Spleen (tissue), 11 donors: ENCODE measurements around the gene DSTYK. TPM values are rescaled to one million over a fixed set of nuclear protein-coding genes. Genes with fewer than 3 reads are reported as not detected.

Experiments
- DNase-seq: peaks from one replicate; pipeline ENCODE4 v3.0.0-alpha.2; 2020
- H3K27ac ChIP-seq, 8 donors: fragments of 200-600 bp; sonication (generic) in 7 of 8; 1 replicate in 4 of 8; 2 replicates in 4 of 8; pipeline versions ENCODE4 v1.5.0 to v1.8.0; 2016 to 2021; ENCODE audit warnings: inconsistent platforms in 4 of 8, mild to moderate bottlenecking in 4 of 8, moderate library complexity in 1 of 8
- H3K27me3 ChIP-seq, 7 donors: fragments of 200-600 bp; sonication (generic) in 6 of 7; replicated peaks in 1 of 7; 1 replicate in 4 of 7; 2 replicates in 3 of 7; pipeline versions ENCODE4 v1.5.0 to v1.8.0; 2016 to 2021; ENCODE audit warnings: inconsistent platforms in 3 of 7, mild to moderate bottlenecking in 1 of 7
- H3K36me3 ChIP-seq, 6 donors: fragments of 200-600 bp; sonication (generic) in 5 of 6; 1 replicate in 4 of 6; 2 replicates in 2 of 6; pipeline versions ENCODE4 v1.5.0 to v1.8.0; 2016 to 2021; ENCODE audit warnings: inconsistent platforms in 2 of 6
- H3K4me1 ChIP-seq, 6 donors: fragments of 200-600 bp; sonication (generic) in 5 of 6; 1 replicate in 3 of 6; 2 replicates in 3 of 6; pipeline versions ENCODE4 v1.5.0 to v1.8.0; 2016 to 2021; ENCODE audit warnings: inconsistent platforms in 3 of 6
- H3K4me3 ChIP-seq, 8 donors: fragments of 200-600 bp; sonication (generic) in 7 of 8; 1 replicate in 4 of 8; 2 replicates in 4 of 8; pipeline versions ENCODE4 v1.5.0 to v1.8.0; 2016 to 2021; ENCODE audit warnings: inconsistent platforms in 4 of 8, mild to moderate bottlenecking in 4 of 8, moderate library complexity in 2 of 8
- H3K9me3 ChIP-seq, 8 donors: fragments of 200-600 bp; sonication (generic) in 7 of 8; 1 replicate in 4 of 8; 2 replicates in 4 of 8; pipeline versions ENCODE4 v1.5.0 to v1.8.0; 2016 to 2021; ENCODE audit warnings: inconsistent platforms in 4 of 8
- POLR2A ChIP-seq, 3 donors: fragments of 450-650 bp; IDR thresholded peaks; one replicate each; pipeline ENCODE4 v1.5.1; 2017; ENCODE audit warnings: antibody characterized with exemption in 3 of 3, mild to moderate bottlenecking in 1 of 3
- POLR2AphosphoS5 ChIP-seq, 3 donors: sonication (generic); formaldehyde crosslinking; IDR thresholded peaks; one replicate each; pipeline ENCODE4 v1.5.1; 2017; ENCODE audit warnings: antibody characterized with exemption in 3 of 3
- WGBS, 5 donors: extraction: QIAGEN DNeasy Blood & Tissue Kit in 3 of 5; methylation state at CpG; one replicate each; pipeline versions ENCODE4 v1.1.5 to v1.1.7; 2013 to 2018; 5-methylcytosine and 5-hydroxymethylcytosine counted together
- intact Hi-C: fragments of 100-400 bp; cut with DNase I; formaldehyde crosslinking; loops from one replicate; pipeline ENCODE4 v1.15.0; 2023; ENCODE audit warnings: low total_unique reads
- polyA plus RNA-seq, 3 donors: library from polyadenylated mRNA; stranded (reverse); fragments of 200-250 nt; gene quantifications; one replicate each; pipeline ENCODE4 v1.2.1, GENCODE V29; 2013
- total RNA-seq, 7 donors: library from RNA; depleted of rRNA in 3 of 7; stranded (reverse); fragments of >200 nt in 3 of 7; fragmentation: NEBNext Ultra II Directional in 4 of 7; extraction: Animal tissue kit (Norgen Biotek cat#: 25700) in 4 of 7; gene quantifications; one replicate each; pipeline versions ENCODE4 v1.1.0 to v1.2.1, GENCODE V29; 2016 to 2021
- TF ChIP-seq, protein P1 (sequence below), 11 experiments: fragments of 200-600 bp in 7 of 11; fragments of 450-650 bp in 4 of 11; sonication (generic) in 4 of 11; IDR thresholded peaks in 8 of 11; conservative IDR thresholded peaks in 3 of 11; 1 replicate in 7 of 11; 2 replicates in 4 of 11; pipeline versions ENCODE4 v1.4.0 to v1.8.0; 2016 to 2021; ENCODE audit warnings: antibody characterized with exemption in 11 of 11, inconsistent platforms in 4 of 11, mild to moderate bottlenecking in 1 of 11
- donor health status: healthy with polysubstance abuse.
- donor health status: DM: no; HTN: no; CAD: no; lungs with moderate emphysema.
- donor health status: DM: no; HTN: no; CAD: no.
- donor health status: Bipolar disorder and iron deficiency.
- donor health status: healthy.
- donor health status: DM: no; HTN: no; CAD: no.
- donor health status: DM: yes; HTN: yes; CAD: no.

The DSTYK gene
- total and polyA plus RNA-seq, 10 donors = 2.2 to 24.3 (median 16.1) TPM

DNA sequence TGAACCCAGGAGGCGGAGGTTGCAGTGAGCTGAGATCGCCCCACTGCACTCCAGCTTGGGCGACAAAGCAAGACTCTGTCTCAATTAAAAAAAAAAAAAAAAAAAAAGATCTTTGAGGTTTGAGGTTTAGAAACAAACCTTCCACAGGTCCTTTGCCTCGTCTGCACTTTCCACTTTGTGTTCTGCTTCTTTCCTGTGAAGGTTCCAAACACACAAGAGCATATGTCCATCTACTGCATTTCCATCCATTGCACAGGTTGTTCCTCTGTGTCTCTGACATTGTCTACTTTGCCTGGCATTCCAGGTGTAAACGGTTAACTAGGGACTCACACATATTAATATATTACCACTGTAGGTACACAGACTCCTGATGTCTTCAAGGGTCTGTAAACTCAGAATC lies 40.1 kb downstream of the DSTYK start:
- 53 to 71% (median 61%) methylated on average over 5 of the region's 5 CpGs for WGBS, 5 donors
- intact Hi-C loops = no loop called here
- Histone ChIP-seq H3K27me3 (no peaks in the 10 kb centered on the region), H3K36me3 (peaks cover 0 to 88% (median 27%) of the 10 kb centered on the region in 6 donors), H3K4me3 (no peak overlapping the region), H3K9me3 (no peaks in the 10 kb centered on the region), H3K4me1 (peaks cover 4 to 48% (median 21%) of the 10 kb centered on the region in 6 donors), H3K27ac (peak overlapping the region in 5 of 8 donors; percentile 48 to 75 (median 66))
- DNase-seq = no peak
- TF ChIP-seq POLR2A (IDR thresholded peaks at IDR 0.05) = no peak
- TF ChIP-seq, protein P1, sequence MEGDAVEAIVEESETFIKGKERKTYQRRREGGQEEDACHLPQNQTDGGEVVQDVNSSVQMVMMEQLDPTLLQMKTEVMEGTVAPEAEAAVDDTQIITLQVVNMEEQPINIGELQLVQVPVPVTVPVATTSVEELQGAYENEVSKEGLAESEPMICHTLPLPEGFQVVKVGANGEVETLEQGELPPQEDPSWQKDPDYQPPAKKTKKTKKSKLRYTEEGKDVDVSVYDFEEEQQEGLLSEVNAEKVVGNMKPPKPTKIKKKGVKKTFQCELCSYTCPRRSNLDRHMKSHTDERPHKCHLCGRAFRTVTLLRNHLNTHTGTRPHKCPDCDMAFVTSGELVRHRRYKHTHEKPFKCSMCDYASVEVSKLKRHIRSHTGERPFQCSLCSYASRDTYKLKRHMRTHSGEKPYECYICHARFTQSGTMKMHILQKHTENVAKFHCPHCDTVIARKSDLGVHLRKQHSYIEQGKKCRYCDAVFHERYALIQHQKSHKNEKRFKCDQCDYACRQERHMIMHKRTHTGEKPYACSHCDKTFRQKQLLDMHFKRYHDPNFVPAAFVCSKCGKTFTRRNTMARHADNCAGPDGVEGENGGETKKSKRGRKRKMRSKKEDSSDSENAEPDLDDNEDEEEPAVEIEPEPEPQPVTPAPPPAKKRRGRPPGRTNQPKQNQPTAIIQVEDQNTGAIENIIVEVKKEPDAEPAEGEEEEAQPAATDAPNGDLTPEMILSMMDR (IDR thresholded peaks at IDR 0.05 in 8 of 11, conservative IDR thresholded peaks at IDR 0.05 in 3 of 11) = no peak
- no peak for TF ChIP-seq POLR2AphosphoS5 (IDR thresholded peaks at IDR 0.05)

DNA sequence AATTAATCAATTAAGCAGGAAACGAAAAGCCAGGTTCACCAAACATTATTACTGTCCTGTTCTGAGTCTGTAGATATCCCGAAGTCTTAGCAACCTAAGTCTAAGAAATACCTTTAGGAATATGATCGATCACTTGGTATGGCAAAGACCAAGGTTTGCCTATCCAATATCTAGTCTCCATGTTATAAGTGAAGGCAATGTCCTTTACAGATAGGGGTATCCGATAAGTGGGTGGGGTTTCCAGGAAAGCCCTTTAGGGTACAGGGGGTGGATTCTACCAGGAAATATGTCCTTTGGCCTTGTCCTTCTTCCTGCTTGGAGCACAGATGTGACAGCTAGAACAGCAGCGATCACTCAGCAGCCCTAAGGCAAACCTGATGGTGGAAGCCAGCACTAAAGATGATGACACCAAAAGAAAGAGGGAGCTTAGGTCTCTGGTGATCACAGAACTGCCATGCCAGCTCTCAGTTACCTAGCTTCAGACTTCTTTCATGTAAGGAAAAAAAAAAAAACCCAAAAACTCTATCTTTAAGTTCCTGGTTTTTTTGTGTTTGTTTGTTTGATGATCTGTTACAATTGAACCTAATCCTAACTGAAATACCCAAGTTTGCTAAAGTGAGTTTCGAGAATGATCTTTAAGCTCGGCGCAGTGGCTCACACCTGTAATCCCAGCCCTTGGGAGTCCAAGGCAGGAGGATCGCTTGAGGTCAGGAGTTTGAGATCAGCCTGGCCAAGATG lies 40.8 kb downstream of the DSTYK start:
- WGBS, 5 donors = 75 to 84% (median 79%) methylated on average over 9 of the region's 9 CpGs
- intact Hi-C loops = no loop called here
- Histone ChIP-seq H3K27me3 (no peaks in the 10 kb centered on the region), H3K4me1 (peaks cover 3 to 44% (median 19%) of the 10 kb centered on the region in 6 donors), H3K9me3 (no peaks in the 10 kb centered on the region), H3K27ac (peak overlapping the region in 6 of 8 donors; percentile 26 to 75 (median 67)), H3K36me3 (peaks cover 0 to 88% (median 30%) of the 10 kb centered on the region in 6 donors), H3K4me3 (no peak overlapping the region)
- peak in 1 of 3 donors; percentile 61 for TF ChIP-seq POLR2AphosphoS5 (IDR thresholded peaks at IDR 0.05)
- no peak for TF ChIP-seq POLR2A (IDR thresholded peaks at IDR 0.05)
- TF ChIP-seq, protein P1 (IDR thresholded peaks at IDR 0.05 in 8 of 11, conservative IDR thresholded peaks at IDR 0.05 in 3 of 11) = no peak
- DNase-seq = no peak

DNA sequence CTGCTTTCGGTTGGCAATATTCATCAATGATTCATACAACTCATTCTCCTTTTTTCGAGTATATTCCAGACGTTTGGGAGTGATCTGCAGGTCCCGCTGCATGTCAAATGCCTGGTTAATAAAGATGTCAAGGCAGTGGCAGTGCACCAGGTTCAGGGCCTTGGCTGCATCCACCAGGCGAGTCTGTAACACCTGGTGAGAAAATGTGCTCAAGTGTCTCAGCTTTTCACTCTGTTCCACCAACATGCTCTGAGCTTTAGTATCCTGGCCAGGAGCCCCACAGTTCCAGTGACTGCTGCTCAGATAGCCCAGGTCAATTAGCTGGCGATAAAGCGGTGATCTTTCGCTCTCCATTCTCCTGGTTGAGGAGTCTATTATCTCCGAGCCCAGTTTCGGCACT lies 42.3 kb downstream of the DSTYK start:
- TF ChIP-seq POLR2A (IDR thresholded peaks at IDR 0.05) (no peak), POLR2AphosphoS5 (IDR thresholded peaks at IDR 0.05) (no peak)
- TF ChIP-seq, protein P1 (IDR thresholded peaks at IDR 0.05 in 8 of 11, conservative IDR thresholded peaks at IDR 0.05 in 3 of 11) = no peak
- no peak for DNase-seq
- intact Hi-C loops = no loop called here
- Histone ChIP-seq H3K27ac (peak overlapping the region in 6 of 8 donors; percentile 9 to 75 (median 67)), H3K4me1 (peaks cover 0 to 36% (median 14%) of the 10 kb centered on the region in 6 donors), H3K9me3 (no peaks in the 10 kb centered on the region), H3K36me3 (peaks cover 0 to 92% (median 36%) of the 10 kb centered on the region in 6 donors), H3K4me3 (no peak overlapping the region), H3K27me3 (no peaks in the 10 kb centered on the region)
- WGBS, 5 donors = 83 to 95% (median 86%) methylated on average over 10 of the region's 10 CpGs

DNA sequence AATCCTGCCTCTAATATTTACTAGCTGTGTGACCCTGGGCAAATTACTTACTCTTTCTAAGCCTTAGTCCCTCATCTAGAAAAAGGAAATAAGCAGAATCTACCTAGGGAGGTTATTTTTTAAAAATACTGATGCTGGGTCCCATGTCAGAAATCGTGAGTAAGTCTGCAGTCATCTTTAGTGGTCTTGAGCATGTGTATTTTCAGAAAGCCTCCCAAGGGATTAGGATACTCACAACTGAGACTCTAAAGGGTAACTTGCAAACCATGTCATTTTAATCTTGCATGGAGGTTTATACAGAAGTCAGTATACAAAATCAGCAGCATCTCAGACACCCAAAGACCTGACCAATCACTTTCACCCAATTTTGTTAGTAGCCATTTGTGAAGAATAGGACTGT lies 43.2 kb downstream of the DSTYK start:
- Histone ChIP-seq H3K9me3 (no peaks in the 10 kb centered on the region), H3K27me3 (no peaks in the 10 kb centered on the region), H3K27ac (no peak overlapping the region), H3K4me3 (no peak overlapping the region), H3K36me3 (peaks cover 0 to 96% (median 43%) of the 10 kb centered on the region in 6 donors), H3K4me1 (peaks cover 0 to 36% (median 14%) of the 10 kb centered on the region in 6 donors)
- intact Hi-C loops = no loop called here
- 71 to 97% (median 82%) methylated on average over 1 of the region's 1 CpG for WGBS, 5 donors
- TF ChIP-seq, protein P1 (IDR thresholded peaks at IDR 0.05 in 8 of 11, conservative IDR thresholded peaks at IDR 0.05 in 3 of 11) = no peak
- no peak for DNase-seq
